Head of caudate nucleus (tissue), 42 donors: ENCODE data around the gene ETDB.
"Not testable (repeated sequence)": the region's sequence is repeated elsewhere in the genome, so short reads cannot be mapped to it uniquely, and the experiment has no call there.

Experiments used
- DNase-seq, 42 donors: peaks; one replicate each; pipeline versions ENCODE4 v3.0.0 to v3.0.0-alpha.2; 2020 to 2021; ENCODE audit warnings: mixed read lengths in 7 of 42
- intact Hi-C: fragments of 100-400 bp; cut with DNase I; formaldehyde crosslinking; loops from one replicate; pipeline ENCODE4 v1.15.0; 2022

ETDB gene

GRCh38 chrX:135120056-135120576 is at the start of gene ETDB:
ETDB (minus strand) TSS chrX:135120526; CDS start chrX:135119261, 1,265 bp downstream.
- intact Hi-C loops, DNase-seq: not testable (repeated sequence)

- DNase-seq, intact Hi-C loops: not testable (repeated sequence)
Measured at GRCh38 chrX:135169534-135169933, 49.2 kb upstream of the ETDB start.

- intact Hi-C loops, result no loop called here
- no peak for DNase-seq
Measured at GRCh38 chrX:135168486-135168885, 48.2 kb upstream of the ETDB start.

- intact Hi-C loops, DNase-seq: not testable (repeated sequence)
Measured at GRCh38 chrX:135154688-135155087, 34.4 kb upstream of the ETDB start.

- not testable (repeated sequence) for DNase-seq
Measured at GRCh38 chrX:135126145-135126544, 5.8 kb upstream of the ETDB start.

GRCh38 chrX:135116064-135116463 is 4.3 kb downstream of the ETDB start:
- intact Hi-C loops, DNase-seq: not testable (repeated sequence)

More at GRCh38 chrX:135126145-135126544, 5.8 kb upstream of the ETDB start:
- intact Hi-C loops, result not testable (repeated sequence)

- intact Hi-C loops, result no loop called here
- no peak for DNase-seq
Measured at GRCh38 chrX:135114392-135114791, 5.9 kb downstream of the ETDB start.

- DNase-seq, result no peak
- intact Hi-C loops, result no loop called here
Measured at GRCh38 chrX:135112743-135113142, 7.6 kb downstream of the ETDB start.

- intact Hi-C loops, result no loop called here
- peak in 7 of 42 donors; percentile 9 to 59 (median 34) for DNase-seq
Measured at GRCh38 chrX:135112096-135112729, 8.1 kb downstream of the ETDB start.

- DNase-seq, result no peak
- intact Hi-C loops, result no loop called here
Measured at GRCh38 chrX:135109554-135109953, 10.8 kb downstream of the ETDB start.

- DNase-seq, result no peak
- intact Hi-C loops, result no loop called here
Measured at GRCh38 chrX:135099493-135099783, 20.9 kb downstream of the ETDB start.

GRCh38 chrX:135097196-135097744 is 23.1 kb downstream of the ETDB start:
- DNase-seq, result peak in 3 of 42 donors; percentile 9 to 17 (median 17)
- intact Hi-C loops, result not testable (repeated sequence)

- intact Hi-C loops, result no loop called here
- DNase-seq, result no peak
Measured at GRCh38 chrX:135095715-135096114, 24.6 kb downstream of the ETDB start.

- intact Hi-C loops, result no loop called here
- no peak for DNase-seq
Measured at GRCh38 chrX:135094726-135095125, 25.6 kb downstream of the ETDB start.

- intact Hi-C loops, result no loop called here
- no peak for DNase-seq
Measured at GRCh38 chrX:135089126-135089525, 31.2 kb downstream of the ETDB start.

- DNase-seq, result no peak
- intact Hi-C loops, result no loop called here
Measured at GRCh38 chrX:135087867-135088266, 32.5 kb downstream of the ETDB start.

GRCh38 chrX:135086197-135086854 is 34.0 kb downstream of the ETDB start:
- DNase-seq, result peak in 20 of 42 donors; percentile 7 to 67 (median 46)
- intact Hi-C loops, result no loop called here

- intact Hi-C loops, result no loop called here
- no peak for DNase-seq
Measured at GRCh38 chrX:135081693-135082404, 38.5 kb downstream of the ETDB start.
